Glutamatergic neuron (in vitro differentiated cells): Measurements from ENCODE around the gene HTR5A. TPM values are rescaled to one million over a fixed set of nuclear protein-coding genes. Genes with fewer than 3 reads are reported as not detected.

Source experiments
- DNase-seq: peaks from one replicate; pipeline ENCODE4 v3.0.0; 2022
- H3K27ac Mint-ChIP-seq: one replicate; pipeline ENCODE4 v1.8.0; 2020; ENCODE audit warnings: mild to moderate bottlenecking, mixed read lengths, inconsistent platforms; ENCODE audit not compliant: unreplicated experiment
- H3K27me3 Mint-ChIP-seq: one replicate; pipeline ENCODE4 v1.8.0; 2020; ENCODE audit warnings: mild to moderate bottlenecking, moderate library complexity, mixed read lengths, inconsistent platforms; ENCODE audit not compliant: unreplicated experiment
- H3K36me3 Mint-ChIP-seq: one replicate; pipeline ENCODE4 v1.8.0; 2020; ENCODE audit warnings: mild to moderate bottlenecking, mixed read lengths, inconsistent platforms; ENCODE audit not compliant: unreplicated experiment
- H3K4me1 Mint-ChIP-seq: one replicate; pipeline ENCODE4 v1.8.0; 2020; ENCODE audit warnings: mild to moderate bottlenecking, low read depth, mixed read lengths, inconsistent platforms; ENCODE audit not compliant: unreplicated experiment
- H3K4me3 Mint-ChIP-seq: one replicate; pipeline ENCODE4 v1.8.0; 2020; ENCODE audit warnings: mild to moderate bottlenecking, mixed read lengths, inconsistent platforms; ENCODE audit not compliant: unreplicated experiment
- H3K9me3 Mint-ChIP-seq: one replicate; pipeline ENCODE4 v1.8.0; 2020; ENCODE audit warnings: mild to moderate bottlenecking, moderate library complexity, mixed read lengths, inconsistent platforms; ENCODE audit not compliant: unreplicated experiment
- total RNA-seq: library from RNA; stranded (reverse); fragmentation: NEBNext Ultra II Directional; extraction: Animal tissue kit (Norgen Biotek cat#: 25700); gene quantifications from one replicate; pipeline ENCODE4 v1.2.1, GENCODE V29; 2021; ENCODE audit not compliant: unreplicated experiment
- TF ChIP-seq, protein P1 (sequence below): fragments of 200-600 bp; sonication (generic); IDR thresholded peaks from one replicate; pipeline ENCODE4 v1.5.0; 2021; ENCODE audit not compliant: partially characterized antibody, unreplicated experiment

Gene HTR5A
- total RNA-seq, 1 donor from 2014 or later = 0.20 TPM

DNA sequence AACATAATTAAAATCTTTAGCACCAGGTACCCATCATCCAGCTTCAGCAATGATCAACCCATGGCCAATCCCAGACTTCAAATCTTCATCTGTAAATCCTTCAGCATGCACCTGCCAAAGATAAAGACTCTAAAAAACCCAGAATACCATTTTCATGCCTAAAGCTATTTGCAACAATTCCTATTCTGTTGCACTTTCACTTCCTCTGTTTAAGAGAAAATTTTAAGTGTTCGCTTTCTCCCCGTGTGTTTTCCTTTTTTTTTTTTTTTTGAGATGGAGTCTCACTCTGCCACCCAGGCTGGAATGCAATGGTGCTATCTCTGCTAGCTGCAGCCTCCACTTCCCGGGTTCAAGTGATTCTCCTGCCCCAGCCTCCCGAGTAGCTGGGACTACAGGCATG, 31.8 kb upstream of the HTR5A start:
- DNase-seq = no peak
- H3K4me1 Mint-ChIP-seq = no peaks in the 10 kb centered on the region
- H3K9me3 Mint-ChIP-seq = peaks cover 2% of the 10 kb centered on the region
- no peak overlapping the region for H3K27ac Mint-ChIP-seq
- H3K36me3 Mint-ChIP-seq = no peaks in the 10 kb centered on the region
- TF ChIP-seq, protein P1, sequence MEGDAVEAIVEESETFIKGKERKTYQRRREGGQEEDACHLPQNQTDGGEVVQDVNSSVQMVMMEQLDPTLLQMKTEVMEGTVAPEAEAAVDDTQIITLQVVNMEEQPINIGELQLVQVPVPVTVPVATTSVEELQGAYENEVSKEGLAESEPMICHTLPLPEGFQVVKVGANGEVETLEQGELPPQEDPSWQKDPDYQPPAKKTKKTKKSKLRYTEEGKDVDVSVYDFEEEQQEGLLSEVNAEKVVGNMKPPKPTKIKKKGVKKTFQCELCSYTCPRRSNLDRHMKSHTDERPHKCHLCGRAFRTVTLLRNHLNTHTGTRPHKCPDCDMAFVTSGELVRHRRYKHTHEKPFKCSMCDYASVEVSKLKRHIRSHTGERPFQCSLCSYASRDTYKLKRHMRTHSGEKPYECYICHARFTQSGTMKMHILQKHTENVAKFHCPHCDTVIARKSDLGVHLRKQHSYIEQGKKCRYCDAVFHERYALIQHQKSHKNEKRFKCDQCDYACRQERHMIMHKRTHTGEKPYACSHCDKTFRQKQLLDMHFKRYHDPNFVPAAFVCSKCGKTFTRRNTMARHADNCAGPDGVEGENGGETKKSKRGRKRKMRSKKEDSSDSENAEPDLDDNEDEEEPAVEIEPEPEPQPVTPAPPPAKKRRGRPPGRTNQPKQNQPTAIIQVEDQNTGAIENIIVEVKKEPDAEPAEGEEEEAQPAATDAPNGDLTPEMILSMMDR = no peak
- H3K27me3 Mint-ChIP-seq = no peaks in the 10 kb centered on the region
- no peak overlapping the region for H3K4me3 Mint-ChIP-seq

- no peak overlapping the region for H3K27ac Mint-ChIP-seq
- H3K36me3 Mint-ChIP-seq = no peaks in the 10 kb centered on the region
- H3K4me1 Mint-ChIP-seq = no peaks in the 10 kb centered on the region
- TF ChIP-seq, protein P1 = no peak
- no peak overlapping the region for H3K4me3 Mint-ChIP-seq
- H3K27me3 Mint-ChIP-seq = no peaks in the 10 kb centered on the region
- no peak for DNase-seq
- no peaks in the 10 kb centered on the region for H3K9me3 Mint-ChIP-seq
These were observed 26.4 kb upstream of the HTR5A start for GRCh38 chr7:155043756-155044155.

DNA sequence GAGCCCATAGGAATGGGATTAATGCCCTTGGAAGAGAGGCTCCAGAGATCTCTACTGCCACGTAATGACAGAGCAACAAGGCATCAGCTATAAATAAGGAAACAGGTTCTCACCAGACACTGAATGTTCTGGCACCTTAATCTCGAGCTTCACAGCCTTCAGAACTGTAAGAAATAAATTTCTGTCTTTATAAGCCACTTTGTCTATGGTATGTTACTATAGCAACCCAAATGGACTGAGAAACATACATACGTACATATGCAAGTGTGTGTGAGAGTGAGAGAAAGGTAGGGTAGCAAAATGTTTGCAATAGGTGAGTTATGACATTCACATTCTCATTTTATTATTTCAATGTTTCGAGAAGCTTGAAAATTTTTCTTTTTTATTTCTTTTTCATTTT, 22.1 kb upstream of the HTR5A start:
- Mint-ChIP-seq H3K4me3 (no peak overlapping the region), H3K36me3 (no peaks in the 10 kb centered on the region), H3K4me1 (no peaks in the 10 kb centered on the region), H3K27ac (no peak overlapping the region), H3K27me3 (no peaks in the 10 kb centered on the region), H3K9me3 (no peaks in the 10 kb centered on the region)
- TF ChIP-seq, protein P1 = no peak
- DNase-seq = no peak

- no peak for DNase-seq
- H3K27ac Mint-ChIP-seq = no peak overlapping the region
- no peaks in the 10 kb centered on the region for H3K9me3 Mint-ChIP-seq
- TF ChIP-seq, protein P1 = no peak
- H3K4me3 Mint-ChIP-seq = no peak overlapping the region
- H3K27me3 Mint-ChIP-seq = no peaks in the 10 kb centered on the region
- H3K4me1 Mint-ChIP-seq = no peaks in the 10 kb centered on the region
- H3K36me3 Mint-ChIP-seq = no peaks in the 10 kb centered on the region
These were observed 18.8 kb upstream of the HTR5A start for GRCh38 chr7:155051355-155051754.

GRCh38 chr7:155053002-155053401, 17.1 kb upstream of the HTR5A start:
- no peaks in the 10 kb centered on the region for H3K27me3 Mint-ChIP-seq
- no peak for DNase-seq
- TF ChIP-seq, protein P1 = no peak
- no peak overlapping the region for H3K4me3 Mint-ChIP-seq
- no peaks in the 10 kb centered on the region for H3K9me3 Mint-ChIP-seq
- no peaks in the 10 kb centered on the region for H3K36me3 Mint-ChIP-seq
- no peak overlapping the region for H3K27ac Mint-ChIP-seq
- no peaks in the 10 kb centered on the region for H3K4me1 Mint-ChIP-seq
